Femur (tissue), 1 donor: ENCODE measurements around the gene SUPT3H.
"Not testable (repeated sequence)": the region's sequence is repeated elsewhere in the genome, so short reads cannot be mapped to it uniquely, and the experiment has no call there.

Experiments used
- DNase-seq: peaks from one replicate; pipeline ENCODE4 v3.0.0-alpha.2; 2017

Gene SUPT3H

DNA sequence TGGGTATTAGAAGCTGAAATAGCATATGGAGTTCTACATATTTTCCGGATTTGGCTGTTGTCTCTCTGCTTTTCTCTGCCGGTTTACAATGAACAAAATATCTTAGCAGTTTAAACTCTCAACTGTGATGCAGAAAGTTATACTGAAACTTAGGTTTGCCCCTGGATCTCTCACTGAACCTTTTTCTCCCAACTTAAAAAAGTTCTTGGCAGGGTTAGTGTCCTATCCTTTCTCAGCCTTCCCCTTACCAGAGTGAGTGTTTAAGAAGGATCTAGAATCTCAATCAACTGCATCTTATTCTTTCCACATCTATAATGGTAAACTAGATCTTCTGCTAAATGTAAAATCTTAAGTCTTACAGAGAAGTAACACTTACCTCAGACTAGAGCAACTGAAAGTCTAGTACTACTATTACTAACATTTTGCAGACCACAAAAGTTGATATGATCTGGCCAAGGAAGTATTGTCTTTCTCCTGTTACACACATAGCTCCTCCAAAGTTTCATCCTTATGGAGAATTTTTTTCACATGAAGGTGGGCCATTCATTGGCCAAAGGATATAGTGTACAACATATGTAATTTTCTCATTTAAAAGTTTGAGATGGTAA lies 441.9 kb downstream of the SUPT3H start:
- no peak for DNase-seq

DNA sequence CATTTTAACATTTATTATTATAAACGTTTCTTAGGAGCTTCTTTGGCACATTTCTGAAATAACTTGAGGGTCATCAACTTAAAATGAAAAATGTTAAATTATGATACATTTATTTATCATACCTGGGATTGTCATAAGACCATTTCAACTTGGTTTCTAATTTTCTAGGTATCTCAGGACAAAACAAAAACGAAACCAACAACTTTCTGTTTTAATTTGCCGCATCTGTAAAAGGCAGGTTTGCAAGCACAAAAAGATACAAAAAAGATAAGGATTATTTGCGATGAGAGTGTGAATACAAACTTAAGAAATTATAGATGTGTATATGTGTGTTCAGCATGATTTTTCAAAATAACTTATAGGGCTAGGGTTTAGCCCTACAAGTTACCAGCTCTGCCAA lies 444.6 kb downstream of the SUPT3H start:
- DNase-seq, result no peak

- peak; percentile 59 for DNase-seq
Measured at GRCh38 chr6:44932651-44933091, 445.1 kb downstream of the SUPT3H start.

DNA sequence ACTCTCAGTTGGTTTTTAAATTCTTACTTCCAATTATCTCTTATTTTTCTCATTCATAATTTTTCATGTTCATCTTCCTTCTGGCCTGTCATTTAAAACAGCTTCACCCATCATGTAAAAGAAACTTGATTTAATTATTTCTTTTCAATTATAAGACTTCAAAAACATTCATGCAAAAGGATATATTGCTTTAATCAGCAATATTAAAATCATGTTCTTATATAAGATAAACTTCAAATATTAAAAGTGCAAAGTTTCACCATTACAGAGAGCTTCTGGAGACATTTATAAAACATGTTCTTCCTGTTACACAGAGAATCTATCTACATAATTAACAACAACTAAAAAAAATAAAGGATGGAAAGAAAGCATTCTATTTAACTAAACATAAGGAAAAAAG lies 446.3 kb downstream of the SUPT3H start:
- no peak for DNase-seq

- no peak for DNase-seq
Measured at GRCh38 chr6:44926556-44926955, 451.2 kb downstream of the SUPT3H start.

DNA sequence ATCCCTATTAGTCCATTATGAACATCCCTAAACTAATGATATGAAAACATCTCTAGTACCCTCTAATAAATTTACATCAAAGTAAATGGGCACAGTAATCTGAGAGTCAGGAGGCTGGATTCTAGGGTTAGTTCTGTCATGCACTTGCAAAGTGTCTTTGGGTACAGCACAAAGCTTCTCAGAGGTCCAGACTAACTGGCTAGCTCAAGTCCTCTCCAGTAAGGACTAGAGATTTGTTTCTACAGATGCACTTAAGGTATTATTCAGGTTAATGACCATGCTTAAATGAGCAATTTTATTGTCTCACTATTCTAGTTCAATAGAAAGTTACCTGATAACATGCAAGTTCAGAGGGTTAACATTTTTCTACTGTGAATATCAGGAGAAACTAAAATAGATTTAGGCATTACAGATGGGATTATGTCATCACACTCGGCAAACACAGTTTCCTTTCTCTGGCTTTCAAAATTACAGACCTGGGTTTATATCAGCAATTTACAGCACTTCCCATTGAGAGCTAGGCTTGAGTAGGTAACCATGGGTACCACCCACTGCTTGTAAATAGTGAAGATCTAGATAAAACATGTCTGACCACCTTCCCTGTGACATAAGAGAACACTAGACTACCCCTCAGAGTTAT lies 452.5 kb downstream of the SUPT3H start:
- no peak for DNase-seq

- no peak for DNase-seq
Measured at GRCh38 chr6:44923444-44923843, 454.3 kb downstream of the SUPT3H start.

DNA sequence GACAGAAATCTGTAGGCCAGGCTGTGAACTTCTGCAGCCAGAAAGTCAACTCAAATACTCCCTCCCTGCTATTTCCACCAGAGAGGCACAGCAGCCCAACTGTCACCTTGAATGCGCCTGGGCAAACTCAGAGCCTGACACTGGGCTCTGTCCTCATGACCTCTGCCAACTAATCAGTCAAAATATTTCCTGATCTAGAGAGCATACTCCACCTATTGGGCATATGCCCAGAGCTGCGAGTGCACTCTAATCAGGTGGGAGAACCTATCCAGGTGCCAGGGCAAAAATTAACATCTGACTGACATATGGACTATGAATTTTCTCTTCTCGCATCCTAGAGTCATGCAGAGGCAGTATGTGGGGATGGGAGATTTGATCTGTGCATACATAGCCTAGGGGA lies 455.9 kb downstream of the SUPT3H start:
- DNase-seq, result no peak

- DNase-seq, result no peak
Measured at GRCh38 chr6:44920952-44921491, 456.7 kb downstream of the SUPT3H start.

- no peak for DNase-seq
Measured at GRCh38 chr6:44918671-44919296, 458.9 kb downstream of the SUPT3H start.

DNA sequence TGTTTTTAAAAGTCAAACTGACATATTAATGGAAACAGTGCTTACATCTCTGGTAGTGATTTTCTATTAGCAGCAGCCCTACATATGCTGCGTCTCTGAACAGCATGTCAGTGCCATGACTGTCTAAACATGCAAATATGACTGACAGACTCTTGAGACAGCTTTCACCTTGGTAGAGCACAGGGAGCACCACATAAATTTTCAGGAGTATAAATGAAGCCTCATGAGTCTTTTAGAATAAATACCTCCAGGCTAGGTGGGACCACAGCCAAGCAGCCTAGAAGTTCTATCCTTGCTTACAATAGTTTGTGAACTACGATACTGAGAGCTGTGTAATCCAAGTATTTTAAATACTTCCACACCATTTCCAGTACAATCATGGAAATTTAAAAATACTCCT lies 460.3 kb downstream of the SUPT3H start:
- DNase-seq, result no peak

DNA sequence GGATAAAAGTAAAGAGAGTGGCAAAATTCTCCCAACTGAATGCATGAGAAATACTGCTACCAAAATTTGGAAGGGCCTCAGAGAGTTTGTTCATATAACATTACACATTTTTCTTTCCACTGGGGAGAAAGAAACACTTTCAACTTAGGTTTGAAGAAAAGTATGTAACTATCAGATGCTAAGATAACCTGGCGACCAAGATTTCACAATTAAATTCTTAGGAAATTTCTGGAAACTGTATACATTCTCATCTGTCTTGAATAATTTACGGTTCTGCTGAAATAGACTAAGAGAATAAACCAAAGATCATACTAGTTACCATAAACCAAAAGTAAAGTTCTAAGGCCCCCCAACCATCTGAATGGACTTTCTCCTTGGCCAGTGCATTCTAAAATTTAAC lies 462.6 kb downstream of the SUPT3H start:
- no peak for DNase-seq

DNA sequence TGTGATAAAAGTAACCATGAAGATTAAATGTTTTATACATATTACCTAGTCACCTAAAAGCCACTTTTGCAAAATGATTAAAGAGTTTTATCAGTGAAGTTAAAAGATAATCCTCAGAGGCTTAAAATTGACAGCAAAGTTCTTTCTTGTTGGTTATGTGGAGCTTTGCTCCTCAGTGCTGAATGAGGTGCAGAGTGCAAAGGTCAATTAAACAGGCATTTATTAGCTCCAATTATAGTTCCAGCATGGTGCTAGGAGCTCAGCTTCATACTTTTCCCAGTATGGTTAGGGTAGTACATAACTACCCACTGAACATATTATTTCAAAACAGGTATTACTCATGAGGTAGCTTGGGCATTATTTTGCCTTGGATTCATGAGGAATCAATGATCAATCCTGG lies 463.6 kb downstream of the SUPT3H start:
- DNase-seq, result no peak

DNA sequence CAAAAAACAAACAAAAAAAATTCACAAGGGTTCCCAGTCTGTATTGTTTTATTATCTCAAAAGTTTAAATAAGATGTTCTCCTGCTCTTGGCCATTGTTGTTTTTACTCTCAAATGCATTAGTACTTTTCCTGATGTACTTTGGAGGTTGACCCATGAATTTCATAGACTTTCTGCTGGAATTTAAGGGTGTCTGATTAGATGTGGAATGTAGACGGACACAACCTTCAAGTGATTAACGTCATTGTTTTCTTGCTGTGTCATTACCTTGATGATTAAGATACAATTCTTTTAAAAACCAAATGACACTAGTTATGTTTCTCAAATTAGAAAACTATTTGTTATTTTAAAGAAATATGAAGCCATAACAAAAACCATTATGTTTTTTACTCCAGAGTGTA lies 471.0 kb downstream of the SUPT3H start:
- no peak for DNase-seq

DNA sequence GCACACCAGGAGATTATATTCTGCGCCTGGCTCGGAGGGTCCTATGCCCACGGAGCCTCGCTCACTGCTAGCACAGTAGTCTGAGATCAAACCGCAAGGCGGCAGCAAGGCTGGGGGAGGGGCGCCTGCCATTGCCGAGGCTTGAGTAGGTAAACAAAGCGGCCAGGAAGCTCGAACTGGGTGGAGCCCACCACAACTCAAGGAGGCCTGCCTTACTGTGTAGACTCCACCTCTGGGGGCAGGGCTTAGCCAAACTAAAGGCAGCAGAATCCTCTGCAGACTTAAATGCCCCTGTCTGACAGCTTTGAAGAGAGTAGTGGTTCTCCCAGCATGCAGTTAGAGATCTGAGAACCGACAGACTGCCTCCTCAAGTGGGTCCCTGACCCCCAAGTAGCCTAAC lies 477.4 kb downstream of the SUPT3H start:
- DNase-seq, result not testable (repeated sequence)

DNA sequence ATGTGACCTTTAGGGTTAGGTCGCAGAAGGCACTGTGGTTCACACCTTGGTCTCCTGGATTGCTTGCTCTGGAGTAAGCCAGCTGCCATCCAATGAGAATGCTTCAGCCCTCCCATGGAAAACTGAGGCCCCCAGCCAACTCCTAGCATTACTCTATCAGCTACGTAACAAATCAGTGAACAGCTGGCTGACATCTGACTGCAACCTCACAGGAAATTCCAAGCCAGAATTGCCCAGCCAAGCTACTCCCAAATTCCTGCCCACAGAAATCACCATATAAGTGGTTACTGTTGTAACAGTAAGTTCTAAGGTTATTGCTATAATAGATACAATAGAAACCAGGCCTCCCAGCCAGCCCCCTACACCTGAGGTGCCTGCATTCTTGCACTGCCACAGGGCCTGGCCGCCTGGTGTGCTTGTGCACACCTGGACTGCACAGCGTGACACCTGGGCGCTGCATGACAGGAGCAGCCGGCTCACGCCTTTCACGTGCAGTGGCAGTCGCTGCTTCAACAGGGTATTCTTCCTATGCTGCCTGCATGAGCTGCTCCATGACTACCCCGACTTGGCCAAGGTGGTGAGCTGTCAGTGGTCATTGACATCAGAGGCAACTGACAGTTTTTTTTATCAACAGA lies 479.3 kb downstream of the SUPT3H start:
- no peak for DNase-seq

GRCh38 chr6:44897316-44897715 lies 480.4 kb downstream of the SUPT3H start:
- DNase-seq, result no peak

GRCh38 chr6:44896701-44897100 lies 481.0 kb downstream of the SUPT3H start:
- DNase-seq, result no peak

DNA sequence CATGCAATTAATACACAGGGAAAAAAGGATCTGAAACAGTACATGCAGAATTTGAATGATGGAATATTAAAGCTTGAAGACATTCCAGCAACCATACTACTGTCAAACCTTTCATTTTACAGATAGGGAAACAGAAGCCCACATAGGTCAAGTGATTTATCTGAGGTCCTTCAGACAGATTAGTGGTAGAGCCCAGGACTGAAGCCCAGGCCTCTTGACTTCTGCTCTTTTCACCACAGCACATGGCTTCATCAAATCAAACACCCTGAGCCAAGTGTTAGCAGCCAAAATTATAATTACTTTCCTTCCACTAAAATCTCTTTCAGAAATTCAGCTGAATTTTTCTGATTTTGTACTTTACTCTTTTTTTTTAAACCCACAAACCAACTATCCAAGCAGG lies 485.2 kb downstream of the SUPT3H start:
- no peak for DNase-seq

DNA sequence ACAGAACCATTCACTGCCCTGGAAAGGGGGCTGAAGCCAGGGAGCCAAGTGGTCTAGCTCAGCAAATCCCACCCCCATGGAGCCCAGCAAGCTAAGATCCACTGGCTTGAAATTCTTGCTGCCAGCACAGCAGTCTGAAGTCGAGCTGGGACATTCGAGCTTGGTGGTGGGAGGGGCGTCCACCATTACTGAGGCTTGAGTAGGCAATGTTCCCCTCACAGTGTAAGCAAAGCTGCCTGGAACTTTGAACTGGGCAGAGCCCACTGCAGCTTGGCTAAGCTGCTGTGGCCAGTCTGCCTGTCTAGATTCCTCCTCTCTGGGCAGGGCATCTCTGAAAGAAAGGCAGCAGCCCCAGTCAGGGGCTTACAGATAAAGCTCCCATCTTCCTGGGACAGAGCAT lies 498.7 kb downstream of the SUPT3H start:
- DNase-seq, result not testable (repeated sequence)

DNA sequence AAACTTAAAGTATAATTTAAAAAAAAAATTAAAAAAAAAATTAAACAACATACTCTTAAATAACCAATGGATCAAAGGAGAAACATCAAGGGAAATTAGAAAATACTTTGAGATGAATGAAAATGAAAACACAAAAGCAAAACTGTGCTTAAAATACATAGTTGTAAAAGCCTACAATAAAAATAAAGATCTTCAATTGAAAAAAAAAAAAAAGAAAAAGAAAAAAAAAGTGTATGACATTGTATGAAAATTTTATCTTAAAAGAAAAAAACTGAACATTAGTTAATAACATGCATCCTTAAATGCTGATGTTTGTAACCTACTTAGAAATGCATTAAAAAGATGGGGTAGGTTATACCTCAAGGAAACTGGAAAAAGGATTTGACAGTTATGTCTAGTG lies 501.1 kb downstream of the SUPT3H start:
- not testable (repeated sequence) for DNase-seq

GRCh38 chr6:44869321-44869897 lies 508.3 kb downstream of the SUPT3H start:
- DNase-seq, result no peak

DNA sequence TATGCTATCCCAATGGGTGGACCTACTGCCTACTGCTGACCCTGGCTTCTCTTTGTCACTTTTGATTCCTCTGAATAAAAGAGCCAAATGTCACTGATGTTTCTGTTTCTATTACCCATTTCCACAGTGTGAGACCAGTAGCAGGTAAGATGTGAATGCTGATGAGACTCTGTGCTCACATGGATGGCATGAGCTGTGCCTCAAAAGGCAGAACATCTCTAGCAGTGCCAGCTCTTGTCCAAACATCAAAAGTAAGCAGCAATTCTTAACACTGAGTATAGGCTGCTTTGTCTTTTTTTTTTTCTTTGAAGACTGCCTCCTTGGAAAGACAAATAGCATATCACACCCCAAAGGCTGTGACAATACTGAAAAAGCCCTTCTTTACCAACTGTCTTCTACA lies 508.8 kb downstream of the SUPT3H start:
- no peak for DNase-seq

GRCh38 chr6:44868335-44868668 lies 509.4 kb downstream of the SUPT3H start:
- no peak for DNase-seq
